ENCODE data around the gene ZDHHC23.

The ZDHHC23 gene

GRCh38 chr3:113968986-113969385, 21.2 kb downstream of the ZDHHC23 start:
- Histone ChIP-seq H3K79me2 (ENCODE audit: insufficient read depth, low read length) (no peaks in the 10 kb centered on the region), H3K36me3 (ENCODE audit: insufficient read depth, low read length) (no peaks in the 10 kb centered on the region), H4K20me1 (ENCODE audit: insufficient read depth, low read length, poor library complexity, severe bottlenecking) (no peaks in the 10 kb centered on the region), H3K4me3 (ENCODE audit: low read length, poor library complexity, severe bottlenecking) (no peak overlapping the region), H2AFZ (ENCODE audit: low read length) (no peak overlapping the region), H3K4me1 (ENCODE audit: insufficient read depth, low read length, poor library complexity, severe bottlenecking) (no peaks in the 10 kb centered on the region), H3K9me3 (ENCODE audit: insufficient read depth, low read depth, low read length) (peaks cover 14% of the 10 kb centered on the region), H3K27me3 (ENCODE audit: insufficient read depth, low read length, poor library complexity, severe bottlenecking) (no peaks in the 10 kb centered on the region), H3K4me2 (ENCODE audit: low read depth, low read length, poor library complexity, severe bottlenecking) (no peak overlapping the region), H3F3A (ENCODE audit: low read depth) (no peaks in the 10 kb centered on the region), H3K9me2 (replicated peaks; ENCODE audit: low read depth, low read length) (no peaks in the 10 kb centered on the region), H3K9ac (ENCODE audit: low read depth, low read length, poor library complexity, severe bottlenecking) (no peak overlapping the region)
- no peak for TF ChIP-seq EZH2phosphoT487 (IDR thresholded peaks at IDR 0.05; ENCODE audit: borderline replicate concordance)
- TF ChIP-seq, protein P1, sequence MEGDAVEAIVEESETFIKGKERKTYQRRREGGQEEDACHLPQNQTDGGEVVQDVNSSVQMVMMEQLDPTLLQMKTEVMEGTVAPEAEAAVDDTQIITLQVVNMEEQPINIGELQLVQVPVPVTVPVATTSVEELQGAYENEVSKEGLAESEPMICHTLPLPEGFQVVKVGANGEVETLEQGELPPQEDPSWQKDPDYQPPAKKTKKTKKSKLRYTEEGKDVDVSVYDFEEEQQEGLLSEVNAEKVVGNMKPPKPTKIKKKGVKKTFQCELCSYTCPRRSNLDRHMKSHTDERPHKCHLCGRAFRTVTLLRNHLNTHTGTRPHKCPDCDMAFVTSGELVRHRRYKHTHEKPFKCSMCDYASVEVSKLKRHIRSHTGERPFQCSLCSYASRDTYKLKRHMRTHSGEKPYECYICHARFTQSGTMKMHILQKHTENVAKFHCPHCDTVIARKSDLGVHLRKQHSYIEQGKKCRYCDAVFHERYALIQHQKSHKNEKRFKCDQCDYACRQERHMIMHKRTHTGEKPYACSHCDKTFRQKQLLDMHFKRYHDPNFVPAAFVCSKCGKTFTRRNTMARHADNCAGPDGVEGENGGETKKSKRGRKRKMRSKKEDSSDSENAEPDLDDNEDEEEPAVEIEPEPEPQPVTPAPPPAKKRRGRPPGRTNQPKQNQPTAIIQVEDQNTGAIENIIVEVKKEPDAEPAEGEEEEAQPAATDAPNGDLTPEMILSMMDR (conservative IDR thresholded peaks at IDR 0.05; ENCODE audit: low read length): no peak

- no peaks in the 10 kb centered on the region for H3K27me3 ChIP-seq (ENCODE audit: insufficient read depth, low read length, poor library complexity, severe bottlenecking)
- peaks cover 14% of the 10 kb centered on the region for H3K9me3 ChIP-seq (ENCODE audit: insufficient read depth, low read depth, low read length)
- no peak overlapping the region for H2AFZ ChIP-seq (ENCODE audit: low read length)
- no peaks in the 10 kb centered on the region for H3K36me3 ChIP-seq (ENCODE audit: insufficient read depth, low read length)
- no peak overlapping the region for H3K9ac ChIP-seq (ENCODE audit: low read depth, low read length, poor library complexity, severe bottlenecking)
- H3K9me2 ChIP-seq (replicated peaks; ENCODE audit: low read depth, low read length): no peaks in the 10 kb centered on the region
- no peak overlapping the region for H3K4me3 ChIP-seq (ENCODE audit: low read length, poor library complexity, severe bottlenecking)
- no peaks in the 10 kb centered on the region for H3F3A ChIP-seq (ENCODE audit: low read depth)
- H3K79me2 ChIP-seq (ENCODE audit: insufficient read depth, low read length): no peaks in the 10 kb centered on the region
- TF ChIP-seq EZH2phosphoT487 (IDR thresholded peaks at IDR 0.05; ENCODE audit: borderline replicate concordance): no peak
- TF ChIP-seq, protein P1 (conservative IDR thresholded peaks at IDR 0.05; ENCODE audit: low read length): no peak
- H3K4me2 ChIP-seq (ENCODE audit: low read depth, low read length, poor library complexity, severe bottlenecking): no peak overlapping the region
- H3K4me1 ChIP-seq (ENCODE audit: insufficient read depth, low read length, poor library complexity, severe bottlenecking): no peaks in the 10 kb centered on the region
- H4K20me1 ChIP-seq (ENCODE audit: insufficient read depth, low read length, poor library complexity, severe bottlenecking): no peaks in the 10 kb centered on the region
These were observed 30.0 kb downstream of the ZDHHC23 start for GRCh38 chr3:113977822-113978221.

DNA sequence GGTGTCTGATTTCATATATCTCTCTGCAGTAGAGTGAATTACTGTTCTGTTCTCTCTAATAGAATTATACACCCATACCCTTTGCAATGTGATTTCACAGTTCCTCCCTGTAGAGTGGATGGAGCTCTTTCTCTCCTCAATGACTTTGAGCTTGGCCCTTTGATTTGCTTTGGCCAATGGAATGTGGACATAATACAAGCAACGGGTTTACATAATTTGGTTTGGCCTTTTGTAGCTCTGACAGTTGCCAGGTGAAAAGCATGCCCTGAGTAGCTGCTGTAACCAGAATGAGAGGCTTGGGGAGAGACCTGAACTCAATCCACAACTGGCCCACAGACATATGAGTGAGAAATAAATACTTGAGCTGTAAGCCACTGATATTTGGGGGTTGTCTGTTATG, 32.1 kb downstream of the ZDHHC23 start:
- no peak overlapping the region for H2AFZ ChIP-seq (ENCODE audit: low read length)

More for the DNA sequence above, 32.1 kb downstream of the ZDHHC23 start:
- Histone ChIP-seq H3K4me3 (ENCODE audit: low read length, poor library complexity, severe bottlenecking) (no peak overlapping the region), H3K9me2 (replicated peaks; ENCODE audit: low read depth, low read length) (no peaks in the 10 kb centered on the region), H3K36me3 (ENCODE audit: insufficient read depth, low read length) (no peaks in the 10 kb centered on the region), H3K9me3 (ENCODE audit: insufficient read depth, low read depth, low read length) (no peaks in the 10 kb centered on the region), H4K20me1 (ENCODE audit: insufficient read depth, low read length, poor library complexity, severe bottlenecking) (no peaks in the 10 kb centered on the region), H3K9ac (ENCODE audit: low read depth, low read length, poor library complexity, severe bottlenecking) (no peak overlapping the region), H3K4me2 (ENCODE audit: low read depth, low read length, poor library complexity, severe bottlenecking) (no peak overlapping the region), H3K4me1 (ENCODE audit: insufficient read depth, low read length, poor library complexity, severe bottlenecking) (no peaks in the 10 kb centered on the region), H3F3A (ENCODE audit: low read depth) (no peaks in the 10 kb centered on the region), H3K27me3 (ENCODE audit: insufficient read depth, low read length, poor library complexity, severe bottlenecking) (no peaks in the 10 kb centered on the region), H3K79me2 (ENCODE audit: insufficient read depth, low read length) (no peaks in the 10 kb centered on the region)
- TF ChIP-seq, protein P1 (conservative IDR thresholded peaks at IDR 0.05; ENCODE audit: low read length): no peak
- TF ChIP-seq EZH2phosphoT487 (IDR thresholded peaks at IDR 0.05; ENCODE audit: borderline replicate concordance): no peak
